Measurements from ENCODE around the gene WDR86.

Gene WDR86

GRCh38 chr7:151425670-151426440 is 16.0 kb upstream of the WDR86 start:
- H3K36me3 ChIP-seq (ENCODE audit: control insufficient read depth in 2 of 2, insufficient read depth in 2 of 2, low read length in 2 of 2) = no peaks in the 10 kb centered on the region
- H3K27me3 ChIP-seq (ENCODE audit: control insufficient read depth in 1 of 2, insufficient read depth in 2 of 2, low read length in 2 of 2) = peaks cover 0 to 3% of the 10 kb centered on the region in 2 donors
- H3K4me1 ChIP-seq (ENCODE audit: control insufficient read depth, insufficient read depth, low read length) = peaks cover 8% of the 10 kb centered on the region
- H3K27ac ChIP-seq (ENCODE audit: low read length) = no peak overlapping the region
- no peak overlapping the region for H3K9ac ChIP-seq (ENCODE audit: low read length in 2 of 2)
- H3K9me3 ChIP-seq (ENCODE audit: control insufficient read depth in 2 of 2, low read length in 2 of 2) = no peaks in the 10 kb centered on the region
- H3K4me3 ChIP-seq (ENCODE audit: low read length in 2 of 2) = no peak overlapping the region

DNA sequence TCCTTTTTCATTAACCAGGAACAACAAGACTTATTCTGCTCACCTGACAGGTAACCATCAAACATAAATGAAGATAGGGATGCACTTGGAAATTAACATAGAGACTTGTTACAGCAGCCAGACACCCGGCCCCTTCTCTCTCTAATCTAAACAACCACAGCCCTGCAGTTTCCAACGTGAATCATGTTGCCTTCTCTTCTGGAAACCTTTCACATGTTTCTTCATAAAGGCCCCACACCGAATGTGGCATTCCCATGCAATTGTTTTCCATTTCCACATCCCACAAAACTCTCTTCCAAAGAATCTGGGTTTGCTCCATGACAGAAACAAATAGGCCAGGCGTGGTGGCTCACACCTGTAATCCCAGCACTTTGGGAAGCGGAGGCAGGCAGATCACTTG is 15.0 kb upstream of the WDR86 start:
- peaks cover 0 to 7% of the 10 kb centered on the region in 2 donors for H3K9me3 ChIP-seq (ENCODE audit: control insufficient read depth in 2 of 2, low read length in 2 of 2)
- no peak overlapping the region for H3K4me3 ChIP-seq (ENCODE audit: low read length in 2 of 2)
- no peak overlapping the region for H3K27ac ChIP-seq (ENCODE audit: low read length)
- H3K4me1 ChIP-seq (ENCODE audit: control insufficient read depth, insufficient read depth, low read length) = peaks cover 8% of the 10 kb centered on the region
- H3K9ac ChIP-seq (ENCODE audit: low read length in 2 of 2) = no peak overlapping the region
- no peaks in the 10 kb centered on the region for H3K36me3 ChIP-seq (ENCODE audit: control insufficient read depth in 2 of 2, insufficient read depth in 2 of 2, low read length in 2 of 2)
- peaks cover 0 to 3% of the 10 kb centered on the region in 2 donors for H3K27me3 ChIP-seq (ENCODE audit: control insufficient read depth in 1 of 2, insufficient read depth in 2 of 2, low read length in 2 of 2)

- peaks cover 5% of the 10 kb centered on the region for H3K4me1 ChIP-seq (ENCODE audit: control insufficient read depth, insufficient read depth, low read length)
- no peak overlapping the region for H3K27ac ChIP-seq (ENCODE audit: low read length)
- H3K36me3 ChIP-seq (ENCODE audit: control insufficient read depth in 2 of 2, insufficient read depth in 2 of 2, low read length in 2 of 2) = no peaks in the 10 kb centered on the region
- H3K4me3 ChIP-seq (ENCODE audit: low read length in 2 of 2) = no peak overlapping the region
- H3K27me3 ChIP-seq (ENCODE audit: control insufficient read depth in 1 of 2, insufficient read depth in 2 of 2, low read length in 2 of 2) = peaks cover 0 to 3% of the 10 kb centered on the region in 2 donors
- peaks cover 0 to 7% of the 10 kb centered on the region in 2 donors for H3K9me3 ChIP-seq (ENCODE audit: control insufficient read depth in 2 of 2, low read length in 2 of 2)
- H3K9ac ChIP-seq (ENCODE audit: low read length in 2 of 2) = no peak overlapping the region
Observed at GRCh38 chr7:151423936-151424335, 14.1 kb upstream of the WDR86 start.

DNA sequence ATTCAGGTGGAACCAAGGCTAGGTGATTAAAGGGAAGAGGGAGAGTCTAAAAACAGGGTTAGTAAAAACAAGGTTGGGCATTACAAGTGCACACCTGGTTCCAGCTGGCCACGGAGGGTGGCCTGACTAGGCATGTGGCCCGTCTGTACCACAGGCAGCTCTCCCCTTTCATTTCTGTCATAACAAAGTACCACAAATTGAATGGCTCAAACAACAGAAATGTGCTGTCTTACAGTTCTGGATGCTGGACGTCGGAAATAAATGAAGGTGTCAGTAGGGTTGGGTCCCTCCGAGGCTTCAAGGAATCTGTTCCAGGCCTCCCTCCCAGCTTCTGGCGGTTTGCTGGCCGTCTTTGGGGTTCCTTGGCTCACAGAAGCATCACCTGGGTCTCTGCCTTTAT is 13.4 kb upstream of the WDR86 start:
- no peaks in the 10 kb centered on the region for H3K36me3 ChIP-seq (ENCODE audit: control insufficient read depth in 2 of 2, insufficient read depth in 2 of 2, low read length in 2 of 2)
- H3K4me3 ChIP-seq (ENCODE audit: low read length in 2 of 2) = no peak overlapping the region
- no peak overlapping the region for H3K27ac ChIP-seq (ENCODE audit: low read length)
- peaks cover 0 to 3% of the 10 kb centered on the region in 2 donors for H3K27me3 ChIP-seq (ENCODE audit: control insufficient read depth in 1 of 2, insufficient read depth in 2 of 2, low read length in 2 of 2)
- H3K4me1 ChIP-seq (ENCODE audit: control insufficient read depth, insufficient read depth, low read length) = peaks cover 2% of the 10 kb centered on the region
- peaks cover 0 to 7% of the 10 kb centered on the region in 2 donors for H3K9me3 ChIP-seq (ENCODE audit: control insufficient read depth in 2 of 2, low read length in 2 of 2)
- H3K9ac ChIP-seq (ENCODE audit: low read length in 2 of 2) = no peak overlapping the region

DNA sequence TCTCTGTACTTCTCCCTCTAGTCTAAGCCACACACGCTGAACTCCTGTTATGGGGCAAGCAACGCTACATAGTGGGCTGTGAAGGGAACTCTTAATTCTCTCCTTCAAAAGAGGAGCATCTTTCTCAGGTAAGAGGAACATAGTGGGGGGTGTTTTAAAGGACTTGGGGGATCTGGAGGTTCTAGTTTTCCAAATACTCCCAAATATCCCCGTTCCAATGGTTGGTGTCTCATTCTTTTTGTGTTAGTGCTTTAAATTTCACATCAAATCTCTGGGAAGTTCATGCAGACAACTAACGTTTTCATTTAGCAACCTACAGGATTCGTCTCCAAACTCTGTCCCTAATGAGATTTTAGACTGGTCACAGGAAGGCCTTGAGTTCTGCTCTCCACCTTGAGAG is 12.4 kb upstream of the WDR86 start:
- Histone ChIP-seq H3K4me3 (ENCODE audit: low read length in 2 of 2) (no peak overlapping the region), H3K4me1 (ENCODE audit: control insufficient read depth, insufficient read depth, low read length) (no peaks in the 10 kb centered on the region), H3K27ac (ENCODE audit: low read length) (no peak overlapping the region), H3K36me3 (ENCODE audit: control insufficient read depth in 2 of 2, insufficient read depth in 2 of 2, low read length in 2 of 2) (no peaks in the 10 kb centered on the region), H3K27me3 (ENCODE audit: control insufficient read depth in 1 of 2, insufficient read depth in 2 of 2, low read length in 2 of 2) (peaks cover 0 to 3% of the 10 kb centered on the region in 2 donors), H3K9me3 (ENCODE audit: control insufficient read depth in 2 of 2, low read length in 2 of 2) (peaks cover 0 to 7% of the 10 kb centered on the region in 2 donors), H3K9ac (ENCODE audit: low read length in 2 of 2) (no peak overlapping the region)

- peaks cover 0 to 7% of the 10 kb centered on the region in 2 donors for H3K9me3 ChIP-seq (ENCODE audit: control insufficient read depth in 2 of 2, low read length in 2 of 2)
- H3K27ac ChIP-seq (ENCODE audit: low read length) = no peak overlapping the region
- H3K4me1 ChIP-seq (ENCODE audit: control insufficient read depth, insufficient read depth, low read length) = peaks cover 5% of the 10 kb centered on the region
Observed at GRCh38 chr7:151420144-151420543, 10.3 kb upstream of the WDR86 start.

GRCh38 chr7:151416941-151417315 is 7.1 kb upstream of the WDR86 start:
- peaks cover 0 to 7% of the 10 kb centered on the region in 2 donors for H3K9me3 ChIP-seq (ENCODE audit: control insufficient read depth in 2 of 2, low read length in 2 of 2)
- H3K27ac ChIP-seq (ENCODE audit: low read length) = no peak overlapping the region
- H3K4me3 ChIP-seq (ENCODE audit: low read length in 2 of 2) = no peak overlapping the region
- H3K27me3 ChIP-seq (ENCODE audit: control insufficient read depth in 1 of 2, insufficient read depth in 2 of 2, low read length in 2 of 2) = peaks cover 7 to 14% of the 10 kb centered on the region in 2 donors
- no peak overlapping the region for H3K9ac ChIP-seq (ENCODE audit: low read length in 2 of 2)
- no peaks in the 10 kb centered on the region for H3K36me3 ChIP-seq (ENCODE audit: control insufficient read depth in 2 of 2, insufficient read depth in 2 of 2, low read length in 2 of 2)
- peaks cover 5% of the 10 kb centered on the region for H3K4me1 ChIP-seq (ENCODE audit: control insufficient read depth, insufficient read depth, low read length)

More at GRCh38 chr7:151420144-151420543, 10.3 kb upstream of the WDR86 start:
- peaks cover 0 to 6% of the 10 kb centered on the region in 2 donors for H3K27me3 ChIP-seq (ENCODE audit: control insufficient read depth in 1 of 2, insufficient read depth in 2 of 2, low read length in 2 of 2)
- no peak overlapping the region for H3K9ac ChIP-seq (ENCODE audit: low read length in 2 of 2)
- no peak overlapping the region for H3K4me3 ChIP-seq (ENCODE audit: low read length in 2 of 2)
- no peaks in the 10 kb centered on the region for H3K36me3 ChIP-seq (ENCODE audit: control insufficient read depth in 2 of 2, insufficient read depth in 2 of 2, low read length in 2 of 2)

GRCh38 chr7:151416112-151416940 is 6.5 kb upstream of the WDR86 start:
- Histone ChIP-seq H3K9ac (ENCODE audit: low read length in 2 of 2) (no peak overlapping the region), H3K4me3 (ENCODE audit: low read length in 2 of 2) (no peak overlapping the region), H3K4me1 (ENCODE audit: control insufficient read depth, insufficient read depth, low read length) (peaks cover 5% of the 10 kb centered on the region), H3K36me3 (ENCODE audit: control insufficient read depth in 2 of 2, insufficient read depth in 2 of 2, low read length in 2 of 2) (no peaks in the 10 kb centered on the region), H3K9me3 (ENCODE audit: control insufficient read depth in 2 of 2, low read length in 2 of 2) (peaks cover 0 to 7% of the 10 kb centered on the region in 2 donors), H3K27me3 (ENCODE audit: control insufficient read depth in 1 of 2, insufficient read depth in 2 of 2, low read length in 2 of 2) (peaks cover 12 to 17% of the 10 kb centered on the region in 2 donors), H3K27ac (ENCODE audit: low read length) (no peak overlapping the region)

DNA sequence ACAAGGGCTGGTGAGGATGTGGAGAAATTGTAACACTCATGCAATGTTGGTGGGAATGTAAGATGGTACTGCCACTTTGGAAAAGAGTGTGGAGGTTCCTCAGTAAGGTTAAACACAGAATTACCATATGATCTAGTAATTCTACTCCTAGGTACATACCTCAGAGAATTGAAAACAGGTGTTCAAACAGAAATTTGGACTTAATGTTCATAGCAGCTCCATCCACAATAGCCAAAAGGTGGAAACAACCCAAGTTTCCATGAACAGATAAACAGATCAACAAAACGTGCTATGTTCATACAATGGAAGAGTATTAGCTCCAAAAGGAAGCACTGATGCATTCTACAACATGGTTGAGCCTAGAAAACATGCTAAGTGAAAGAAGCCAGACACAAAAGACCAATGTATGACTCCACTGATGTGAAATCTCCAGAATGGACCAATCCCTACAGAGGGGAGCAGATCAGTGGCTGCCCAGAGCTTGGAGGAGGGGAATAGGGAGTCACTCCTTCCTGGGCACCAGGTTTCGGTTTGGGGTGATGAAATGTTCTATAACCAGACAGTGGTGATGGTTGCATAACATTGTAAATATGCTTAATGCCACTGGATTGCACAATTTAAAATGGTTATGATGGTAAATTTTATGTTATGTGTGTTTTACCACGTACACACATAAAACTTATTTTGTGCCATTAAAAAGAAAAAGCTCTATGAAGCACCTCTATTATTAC is 5.7 kb upstream of the WDR86 start:
- Histone ChIP-seq H3K9ac (ENCODE audit: low read length in 2 of 2) (no peak overlapping the region), H3K27ac (ENCODE audit: low read length) (no peak overlapping the region), H3K27me3 (ENCODE audit: control insufficient read depth in 1 of 2, insufficient read depth in 2 of 2, low read length in 2 of 2) (peaks cover 20 to 21% of the 10 kb centered on the region in 2 donors), H3K36me3 (ENCODE audit: control insufficient read depth in 2 of 2, insufficient read depth in 2 of 2, low read length in 2 of 2) (no peaks in the 10 kb centered on the region), H3K4me3 (ENCODE audit: low read length in 2 of 2) (no peak overlapping the region), H3K4me1 (ENCODE audit: control insufficient read depth, insufficient read depth, low read length) (peaks cover 7% of the 10 kb centered on the region), H3K9me3 (ENCODE audit: control insufficient read depth in 2 of 2, low read length in 2 of 2) (peaks cover 0 to 6% of the 10 kb centered on the region in 2 donors)

GRCh38 chr7:151413241-151413640 is 3.4 kb upstream of the WDR86 start:
- H3K4me1 ChIP-seq (ENCODE audit: control insufficient read depth, insufficient read depth, low read length) = peaks cover 23% of the 10 kb centered on the region
- H3K36me3 ChIP-seq (ENCODE audit: control insufficient read depth in 2 of 2, insufficient read depth in 2 of 2, low read length in 2 of 2) = no peaks in the 10 kb centered on the region
- no peaks in the 10 kb centered on the region for H3K9me3 ChIP-seq (ENCODE audit: control insufficient read depth in 2 of 2, low read length in 2 of 2)
- H3K27ac ChIP-seq (ENCODE audit: low read length) = no peak overlapping the region
- peaks cover 35 to 42% of the 10 kb centered on the region in 2 donors for H3K27me3 ChIP-seq (ENCODE audit: control insufficient read depth in 1 of 2, insufficient read depth in 2 of 2, low read length in 2 of 2)
- H3K9ac ChIP-seq (ENCODE audit: low read length in 2 of 2) = no peak overlapping the region
- no peak overlapping the region for H3K4me3 ChIP-seq (ENCODE audit: low read length in 2 of 2)

Data from stomach smooth muscle (tissue), 2 donors.